GM21360 (cell line): ENCODE results near the gene LEF1.
"Not testable (repeated sequence)": the region's sequence is repeated elsewhere in the genome, so short reads cannot be mapped to it uniquely, and the experiment has no call there.

Source experiments
- ATAC-seq: cut with Tn5 transposase; IDR thresholded peaks from one replicate; pipeline ENCODE4 v1.9.1; 2021; ENCODE audit warnings: mild to moderate bottlenecking, moderate library complexity; ENCODE audit not compliant: unreplicated experiment

The LEF1 gene

GRCh38 chr4:108037884-108038283, 130.8 kb downstream of the LEF1 start:
- no peak for ATAC-seq

GRCh38 chr4:108036213-108036612, 132.5 kb downstream of the LEF1 start:
- peak; percentile 98 for ATAC-seq

- no peak for ATAC-seq
Measured at GRCh38 chr4:108035691-108036090, 133.0 kb downstream of the LEF1 start.

- no peak for ATAC-seq
Measured at GRCh38 chr4:108034565-108034964, 134.2 kb downstream of the LEF1 start.

GRCh38 chr4:108033348-108033747, 135.4 kb downstream of the LEF1 start:
- ATAC-seq = no peak

- ATAC-seq = no peak
Measured at GRCh38 chr4:108031427-108032083, 137.2 kb downstream of the LEF1 start.

GRCh38 chr4:108030332-108030731, 138.4 kb downstream of the LEF1 start:
- ATAC-seq = peak; percentile 95

- ATAC-seq = peak; percentile 3
Measured at GRCh38 chr4:108029731-108030130, 139.0 kb downstream of the LEF1 start.

- ATAC-seq = no peak
Measured at GRCh38 chr4:108029016-108029720, 139.6 kb downstream of the LEF1 start.

GRCh38 chr4:108024878-108025165, 143.9 kb downstream of the LEF1 start:
- ATAC-seq = no peak

- no peak for ATAC-seq
Measured at GRCh38 chr4:108024085-108024877, 144.5 kb downstream of the LEF1 start.

GRCh38 chr4:108018884-108019187, 149.9 kb downstream of the LEF1 start:
- ATAC-seq = no peak

- ATAC-seq = peak; percentile 76
Measured at GRCh38 chr4:108018040-108018883, 150.5 kb downstream of the LEF1 start.

- no peak for ATAC-seq
Measured at GRCh38 chr4:108013955-108014354, 154.8 kb downstream of the LEF1 start.

- ATAC-seq = no peak
Measured at GRCh38 chr4:108013327-108013726, 155.4 kb downstream of the LEF1 start.

GRCh38 chr4:108012382-108012781, 156.3 kb downstream of the LEF1 start:
- ATAC-seq = not testable (repeated sequence)

GRCh38 chr4:108010167-108010566, 158.6 kb downstream of the LEF1 start:
- ATAC-seq = no peak

GRCh38 chr4:108008721-108009120, 160.0 kb downstream of the LEF1 start:
- no peak for ATAC-seq

GRCh38 chr4:108007984-108008383, 160.7 kb downstream of the LEF1 start:
- ATAC-seq = no peak

- ATAC-seq = no peak
Measured at GRCh38 chr4:108006361-108006760, 162.4 kb downstream of the LEF1 start.

GRCh38 chr4:108005807-108006206, 162.9 kb downstream of the LEF1 start:
- ATAC-seq = no peak
